RWPE1 (cell line): ENCODE measurements around the gene C10orf105.

Experiments used
- CTCF ChIA-PET: fragments of 350-600 bp; sonication (Branson Sonifier 250); formaldehyde crosslinking; extraction: SDS; loops from one replicate; lab custom pipeline; 2021; lab: Yijun Ruan, JAX
- POLR2A ChIA-PET: fragments of 400-600 bp; formaldehyde crosslinking; extraction: SDS; loops from one replicate; lab custom pipeline; 2020; ENCODE audit warnings: antibody characterized with exemption; ENCODE audit not compliant: low non-redundant PET; lab: Yijun Ruan, JAX
- DNase-seq: peaks from one replicate; pipeline ENCODE4 v3.0.0; 2012; ENCODE audit warnings: low spot score
- H3K27ac ChIP-seq: fragments of 450-650 bp; 2 replicates; pipeline ENCODE4 v1.5.1; 2017
- CTCF ChIP-seq: fragments of 450-650 bp; conservative IDR thresholded peaks from 2 replicates; pipeline ENCODE4 v1.5.1; 2017; ENCODE audit warnings: low read depth, mild to moderate bottlenecking

Gene C10orf105

GRCh38 chr10:71739358-71739900 is 19.9 kb upstream of the C10orf105 start:
- ChIA-PET CTCF (interaction anchor here (0.7 to 1.4 kb wide), 4 partner anchors 10 to 406 kb away, joined by 3 read pairs; partner anchors contain the start of gene VSIR), POLR2A (no interaction called here)
- no peak for DNase-seq
- peak overlapping the region; percentile 88 for H3K27ac ChIP-seq
- no peak for TF ChIP-seq CTCF

- ChIA-PET CTCF (interaction anchor here (0.6 kb wide), 1 partner anchor 9 kb away, joined by 3 read pairs; no protein-coding TSS in a partner anchor), POLR2A (no interaction called here)
- H3K27ac ChIP-seq: peak overlapping the region; percentile 88
- no peak for TF ChIP-seq CTCF
- DNase-seq: no peak
Observed at GRCh38 chr10:71737834-71738197, 18.2 kb upstream of the C10orf105 start.

GRCh38 chr10:71737001-71737833 is 17.6 kb upstream of the C10orf105 start:
- TF ChIP-seq CTCF: no peak
- no peak for DNase-seq
- peak overlapping the region; percentile 88 for H3K27ac ChIP-seq
- ChIA-PET CTCF (interaction anchor here (1.2 kb wide), 1 partner anchor 9 kb away, joined by 5 read pairs; no protein-coding TSS in a partner anchor), POLR2A (no interaction called here)

DNA sequence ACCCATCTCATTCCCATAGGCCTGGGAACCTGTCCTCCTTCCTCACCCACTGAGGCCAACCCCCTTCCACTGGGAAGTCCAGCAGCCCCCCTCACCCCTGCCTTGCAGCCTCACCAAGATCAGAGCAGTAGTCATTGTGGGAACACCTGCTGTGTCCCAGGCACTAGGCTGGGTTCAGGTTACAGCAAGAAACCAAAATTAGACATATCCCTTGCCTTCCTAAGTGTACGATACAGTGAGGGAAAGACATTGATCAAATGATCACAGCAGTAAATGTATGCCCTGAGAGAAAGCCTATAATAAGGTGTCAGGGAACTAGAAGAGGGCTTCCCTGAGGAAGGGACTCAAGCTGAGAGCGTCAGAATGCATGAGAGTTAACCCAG is 17.0 kb upstream of the C10orf105 start:
- peak overlapping the region; percentile 88 for H3K27ac ChIP-seq
- TF ChIP-seq CTCF: no peak
- POLR2A ChIA-PET: no interaction called here
- no peak for DNase-seq
- CTCF ChIA-PET: interaction anchor here (0.6 to 1.2 kb wide), 3 partner anchors 8 to 417 kb away, joined by 3 to 5 read pairs (median 3); no protein-coding TSS in a partner anchor

GRCh38 chr10:71735709-71736569 is 16.4 kb upstream of the C10orf105 start:
- no peak for TF ChIP-seq CTCF
- DNase-seq: no peak
- peak overlapping the region; percentile 88 for H3K27ac ChIP-seq
- POLR2A ChIA-PET: no interaction called here
- CTCF ChIA-PET: interaction anchor here (0.5 to 1.2 kb wide), 5 partner anchors 7 to 416 kb away, joined by 3 to 5 read pairs (median 3); no protein-coding TSS in a partner anchor

DNA sequence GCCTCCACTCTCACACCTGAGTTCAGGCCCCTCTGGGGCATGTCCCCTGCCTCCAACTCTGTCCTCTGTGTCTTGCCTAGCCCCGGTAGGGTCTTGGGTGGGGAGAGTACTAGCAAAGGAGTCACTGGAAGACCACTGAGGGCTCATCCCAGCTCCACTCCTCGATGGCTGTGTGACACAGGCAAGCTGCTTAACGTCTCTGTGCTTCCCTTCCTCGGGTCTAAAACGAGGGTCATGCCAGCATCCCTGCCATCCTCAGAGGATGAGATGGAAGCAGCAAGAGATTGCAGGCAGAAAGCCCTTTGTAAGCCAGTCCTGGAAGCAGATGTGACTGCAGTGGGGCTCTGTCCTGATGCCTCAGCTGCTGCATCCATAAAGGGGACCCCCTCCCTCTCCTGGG is 15.2 kb upstream of the C10orf105 start:
- no peak for DNase-seq
- CTCF ChIA-PET: interaction anchor here (0.6 to 0.7 kb wide), 2 partner anchors 8 to 314 kb away, joined by 3 read pairs; no protein-coding TSS in a partner anchor
- TF ChIP-seq CTCF: no peak
- POLR2A ChIA-PET: no interaction called here
- no peak overlapping the region for H3K27ac ChIP-seq
